ENCODE measurements around the gene CDK18.

Gene CDK18

DNA sequence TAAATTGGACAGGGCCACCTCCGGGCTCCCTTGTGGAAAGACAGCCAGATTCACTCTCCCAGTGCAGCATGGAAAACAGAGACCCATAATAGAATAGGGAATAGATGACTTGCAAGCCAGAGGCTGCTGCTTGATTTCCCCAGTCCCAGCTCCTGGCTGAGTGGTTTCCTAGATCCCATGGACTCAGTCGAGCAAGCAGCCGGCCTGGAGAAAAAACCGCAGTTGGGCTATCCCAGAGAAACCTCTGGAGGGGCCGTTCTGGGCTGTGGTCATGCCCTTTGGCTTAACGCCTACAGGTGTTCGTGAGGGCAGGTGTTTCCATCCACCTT, 65.7 kb downstream of the CDK18 start:
- no peak for DNase-seq (ENCODE audit: low spot score)

- DNase-seq (ENCODE audit: low spot score): no peak
Measured at GRCh38 chr1:205570796-205571537, 66.5 kb downstream of the CDK18 start.

DNA sequence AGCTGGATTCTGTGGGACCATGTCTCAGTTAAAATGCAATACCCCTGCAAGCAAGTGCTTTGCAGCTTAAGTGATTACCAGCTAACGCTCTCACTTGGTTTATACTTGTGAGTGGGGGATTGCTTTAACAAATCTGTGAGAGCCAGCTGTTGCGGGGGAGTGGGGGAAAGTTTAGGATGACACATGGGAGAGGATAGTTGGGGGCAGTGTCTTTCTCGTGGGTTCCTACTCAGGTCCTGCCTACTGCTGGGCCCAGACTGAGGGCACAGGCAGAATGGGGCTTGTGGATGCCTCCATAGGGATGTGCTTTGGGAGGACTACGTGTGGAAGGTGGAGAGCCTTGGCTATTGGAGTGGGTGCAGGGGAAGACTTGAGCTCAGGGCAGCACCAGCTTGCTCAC, 67.3 kb downstream of the CDK18 start:
- DNase-seq (ENCODE audit: low spot score): no peak

DNA sequence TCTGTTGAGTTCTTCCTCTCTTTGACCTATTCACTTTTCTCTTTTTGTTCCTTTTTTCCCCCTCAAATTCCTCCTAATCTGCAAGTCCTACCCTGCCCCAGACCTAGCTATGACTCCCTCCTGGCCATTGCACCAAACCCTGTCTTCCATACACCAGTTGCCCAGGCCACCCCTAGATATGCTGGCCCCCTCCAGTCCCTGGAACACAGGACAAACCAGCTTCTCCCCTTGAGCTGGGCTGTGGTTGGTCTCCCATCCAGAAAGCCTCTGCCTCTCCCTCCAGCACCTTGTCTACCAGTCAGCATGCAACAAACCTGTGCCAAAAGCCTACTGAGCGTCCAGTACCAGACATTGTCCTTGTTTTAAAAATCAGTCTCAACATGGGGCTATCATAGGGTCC, 68.0 kb downstream of the CDK18 start:
- DNase-seq (ENCODE audit: low spot score): no peak

DNA sequence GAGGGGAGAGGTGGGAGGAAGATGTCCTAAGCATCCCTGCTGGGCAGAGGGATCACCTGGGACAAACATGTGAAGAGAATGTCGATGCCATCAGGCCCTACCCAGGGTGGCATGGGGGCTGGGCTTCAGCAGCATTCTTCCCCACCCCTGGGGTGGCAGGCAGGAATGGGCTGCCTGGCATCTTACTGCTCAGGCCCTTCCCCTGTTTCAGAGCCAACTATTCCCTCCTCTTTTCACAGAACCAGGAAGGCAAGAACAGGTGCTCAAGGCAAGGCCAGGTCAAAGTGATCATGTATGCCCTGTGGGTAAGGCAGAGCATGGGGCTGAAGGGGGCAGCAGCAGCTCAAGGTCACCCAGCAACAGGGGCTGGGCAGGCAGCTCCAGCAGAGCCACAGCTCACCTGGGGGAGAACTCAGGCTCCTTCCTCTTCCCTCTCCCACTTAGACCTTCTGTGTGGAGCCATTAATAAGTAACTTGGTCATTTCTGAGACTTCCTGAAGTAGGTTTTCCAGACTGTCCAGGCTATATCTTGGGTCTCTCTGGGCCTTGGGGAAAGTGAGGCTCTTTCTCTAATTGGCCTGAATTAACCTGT, 70.9 kb downstream of the CDK18 start:
- no peak for DNase-seq (ENCODE audit: low spot score)

DNA sequence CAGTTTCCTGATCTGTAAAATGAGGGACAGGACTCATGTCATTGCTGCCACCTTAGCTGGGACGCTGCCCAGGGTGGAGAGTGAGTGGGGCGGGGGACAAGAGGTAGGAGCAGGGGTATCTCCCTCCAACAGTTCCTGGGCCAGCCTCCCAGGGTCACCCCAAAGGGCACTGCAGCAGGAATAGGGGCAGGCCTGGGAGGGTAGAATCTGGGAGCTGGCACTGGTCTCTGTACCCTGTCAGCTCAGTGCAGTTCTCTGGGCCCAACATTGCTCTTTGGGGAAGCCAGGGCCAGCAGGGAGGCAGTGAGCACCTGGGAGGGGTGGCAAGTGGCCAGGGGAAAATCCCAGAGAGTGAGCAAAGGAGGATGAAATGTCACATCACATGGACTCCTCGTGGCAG, 71.5 kb downstream of the CDK18 start:
- DNase-seq (ENCODE audit: low spot score): no peak

- DNase-seq (ENCODE audit: low spot score): no peak
Measured at GRCh38 chr1:205576805-205577761, 72.6 kb downstream of the CDK18 start.

GRCh38 chr1:205577874-205578658, 73.6 kb downstream of the CDK18 start:
- no peak for DNase-seq (ENCODE audit: low spot score)

GRCh38 chr1:205578780-205579571, 74.5 kb downstream of the CDK18 start:
- DNase-seq (ENCODE audit: low spot score): no peak

DNA sequence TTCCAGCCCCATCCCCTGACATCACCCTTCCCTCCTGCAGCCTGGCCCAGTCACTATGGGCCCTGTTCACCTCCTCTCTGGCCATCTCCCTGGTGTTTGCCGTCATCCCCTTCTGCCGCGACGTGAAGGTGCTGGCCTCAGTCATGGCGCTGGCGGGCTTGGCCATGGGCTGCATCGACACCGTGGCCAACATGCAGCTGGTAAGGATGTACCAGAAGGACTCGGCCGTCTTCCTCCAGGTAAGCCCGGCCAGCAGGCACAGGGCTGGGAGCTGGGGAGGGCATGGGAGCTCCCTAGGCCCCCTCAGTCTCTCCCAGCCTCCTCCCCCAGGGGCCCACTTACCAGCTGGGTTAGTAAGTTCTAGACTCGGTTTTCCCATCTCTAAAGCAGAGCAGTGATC, 75.2 kb downstream of the CDK18 start:
- DNase-seq (ENCODE audit: low spot score): no peak

- DNase-seq (ENCODE audit: low spot score): no peak
Measured at GRCh38 chr1:205580140-205580922, 75.9 kb downstream of the CDK18 start.

GRCh38 chr1:205580923-205581180, 76.4 kb downstream of the CDK18 start:
- no peak for DNase-seq (ENCODE audit: low spot score)

- no peak for DNase-seq (ENCODE audit: low spot score)
Measured at GRCh38 chr1:205581321-205581980, 77.0 kb downstream of the CDK18 start.

- no peak for DNase-seq (ENCODE audit: low spot score)
Measured at GRCh38 chr1:205582046-205582445, 77.6 kb downstream of the CDK18 start.

Data from iPS-NIHi11 (cell line).